Right lobe of liver (tissue), 4 donors: ENCODE data around the gene CYP4A22.

ENCODE experiments used
- POLR2A ChIP-seq: fragments of 450-650 bp; IDR thresholded peaks from one replicate; pipeline ENCODE4 v1.6.1; 2017; ENCODE audit warnings: antibody characterized with exemption, mild to moderate bottlenecking
- TF ChIP-seq, protein P1 (sequence below), 4 donors: fragments of 200-600 bp in 3 of 4; fragments of 450-650 bp in 1 of 4; IDR thresholded peaks; one replicate each; pipeline versions ENCODE4 v1.5.1 to v1.8.0; 2016 to 2022; ENCODE audit warnings: antibody characterized with exemption in 4 of 4, mild to moderate bottlenecking in 2 of 4
- donor health status: DM: no; HTN: no; CAD: no.
- donor health status: DM: no; HTN: no; CAD: no.
- donor health status: DM: no; HTN: yes; CAD: no.

DNA sequence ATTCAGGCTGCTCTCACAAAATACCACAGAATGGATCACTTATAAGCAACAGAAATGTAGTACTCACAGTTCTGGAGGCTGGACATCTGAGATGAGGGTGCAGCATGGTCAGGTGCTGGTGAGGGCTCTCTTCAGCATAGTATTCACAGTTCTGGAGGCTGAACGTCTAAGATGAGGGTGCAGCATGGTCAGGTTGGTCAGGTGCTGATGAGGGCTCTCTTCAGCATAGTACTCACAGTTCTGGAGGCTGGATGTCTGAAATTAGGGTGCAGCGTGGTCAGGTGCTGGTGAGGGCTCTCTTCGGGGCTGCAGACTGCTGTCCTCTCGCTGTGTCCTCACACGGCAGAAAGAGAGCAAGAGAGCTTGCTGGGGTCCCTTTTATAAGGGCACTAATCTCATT is 35.5 kb downstream of the CYP4A22 start:
- no peak for TF ChIP-seq POLR2A
- TF ChIP-seq, protein P1, sequence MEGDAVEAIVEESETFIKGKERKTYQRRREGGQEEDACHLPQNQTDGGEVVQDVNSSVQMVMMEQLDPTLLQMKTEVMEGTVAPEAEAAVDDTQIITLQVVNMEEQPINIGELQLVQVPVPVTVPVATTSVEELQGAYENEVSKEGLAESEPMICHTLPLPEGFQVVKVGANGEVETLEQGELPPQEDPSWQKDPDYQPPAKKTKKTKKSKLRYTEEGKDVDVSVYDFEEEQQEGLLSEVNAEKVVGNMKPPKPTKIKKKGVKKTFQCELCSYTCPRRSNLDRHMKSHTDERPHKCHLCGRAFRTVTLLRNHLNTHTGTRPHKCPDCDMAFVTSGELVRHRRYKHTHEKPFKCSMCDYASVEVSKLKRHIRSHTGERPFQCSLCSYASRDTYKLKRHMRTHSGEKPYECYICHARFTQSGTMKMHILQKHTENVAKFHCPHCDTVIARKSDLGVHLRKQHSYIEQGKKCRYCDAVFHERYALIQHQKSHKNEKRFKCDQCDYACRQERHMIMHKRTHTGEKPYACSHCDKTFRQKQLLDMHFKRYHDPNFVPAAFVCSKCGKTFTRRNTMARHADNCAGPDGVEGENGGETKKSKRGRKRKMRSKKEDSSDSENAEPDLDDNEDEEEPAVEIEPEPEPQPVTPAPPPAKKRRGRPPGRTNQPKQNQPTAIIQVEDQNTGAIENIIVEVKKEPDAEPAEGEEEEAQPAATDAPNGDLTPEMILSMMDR (IDR thresholded peaks at IDR 0.05): no peak
